B cell (primary cell): Measurements from ENCODE around the gene JMJD6.

Source experiments
- EZH2 ChIP-seq: IDR thresholded peaks from 2 replicates; pipeline ENCODE4 v1.6.1; 2012; ENCODE audit warnings: borderline replicate concordance, low read depth, mild to moderate bottlenecking, moderate library complexity, low read length; ENCODE audit not compliant: insufficient read depth, poor library complexity, severe bottlenecking
- TF ChIP-seq, protein P1 (sequence below): fragments of 200-600 bp; IDR thresholded peaks from one replicate; pipeline ENCODE4 v1.8.0; 2022; ENCODE audit warnings: antibody characterized with exemption, mild to moderate bottlenecking

DNA sequence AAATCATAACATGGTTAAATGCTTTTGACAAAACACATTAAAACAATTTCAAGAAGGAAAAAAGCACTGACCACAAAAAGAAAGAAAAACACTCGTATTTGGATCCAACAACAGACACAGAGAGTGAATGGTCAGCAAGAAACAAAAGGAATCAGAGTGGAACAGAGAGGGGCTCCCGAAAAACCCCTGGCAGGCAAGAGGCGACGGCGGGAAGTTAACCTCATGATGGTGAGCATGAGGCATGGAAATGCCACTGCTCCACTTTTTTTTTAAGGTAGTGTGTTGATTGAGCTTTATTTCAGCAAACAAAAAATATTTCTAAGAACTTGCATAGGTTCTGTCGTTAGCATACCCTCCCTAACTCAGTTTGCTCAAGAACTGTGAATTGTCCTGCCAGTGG lies 50.8 kb downstream of the JMJD6 start:
- TF ChIP-seq, protein P1, sequence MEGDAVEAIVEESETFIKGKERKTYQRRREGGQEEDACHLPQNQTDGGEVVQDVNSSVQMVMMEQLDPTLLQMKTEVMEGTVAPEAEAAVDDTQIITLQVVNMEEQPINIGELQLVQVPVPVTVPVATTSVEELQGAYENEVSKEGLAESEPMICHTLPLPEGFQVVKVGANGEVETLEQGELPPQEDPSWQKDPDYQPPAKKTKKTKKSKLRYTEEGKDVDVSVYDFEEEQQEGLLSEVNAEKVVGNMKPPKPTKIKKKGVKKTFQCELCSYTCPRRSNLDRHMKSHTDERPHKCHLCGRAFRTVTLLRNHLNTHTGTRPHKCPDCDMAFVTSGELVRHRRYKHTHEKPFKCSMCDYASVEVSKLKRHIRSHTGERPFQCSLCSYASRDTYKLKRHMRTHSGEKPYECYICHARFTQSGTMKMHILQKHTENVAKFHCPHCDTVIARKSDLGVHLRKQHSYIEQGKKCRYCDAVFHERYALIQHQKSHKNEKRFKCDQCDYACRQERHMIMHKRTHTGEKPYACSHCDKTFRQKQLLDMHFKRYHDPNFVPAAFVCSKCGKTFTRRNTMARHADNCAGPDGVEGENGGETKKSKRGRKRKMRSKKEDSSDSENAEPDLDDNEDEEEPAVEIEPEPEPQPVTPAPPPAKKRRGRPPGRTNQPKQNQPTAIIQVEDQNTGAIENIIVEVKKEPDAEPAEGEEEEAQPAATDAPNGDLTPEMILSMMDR = no peak
- no peak for TF ChIP-seq EZH2
